Measurements from ENCODE around the gene VDAC1.

The VDAC1 gene

DNA sequence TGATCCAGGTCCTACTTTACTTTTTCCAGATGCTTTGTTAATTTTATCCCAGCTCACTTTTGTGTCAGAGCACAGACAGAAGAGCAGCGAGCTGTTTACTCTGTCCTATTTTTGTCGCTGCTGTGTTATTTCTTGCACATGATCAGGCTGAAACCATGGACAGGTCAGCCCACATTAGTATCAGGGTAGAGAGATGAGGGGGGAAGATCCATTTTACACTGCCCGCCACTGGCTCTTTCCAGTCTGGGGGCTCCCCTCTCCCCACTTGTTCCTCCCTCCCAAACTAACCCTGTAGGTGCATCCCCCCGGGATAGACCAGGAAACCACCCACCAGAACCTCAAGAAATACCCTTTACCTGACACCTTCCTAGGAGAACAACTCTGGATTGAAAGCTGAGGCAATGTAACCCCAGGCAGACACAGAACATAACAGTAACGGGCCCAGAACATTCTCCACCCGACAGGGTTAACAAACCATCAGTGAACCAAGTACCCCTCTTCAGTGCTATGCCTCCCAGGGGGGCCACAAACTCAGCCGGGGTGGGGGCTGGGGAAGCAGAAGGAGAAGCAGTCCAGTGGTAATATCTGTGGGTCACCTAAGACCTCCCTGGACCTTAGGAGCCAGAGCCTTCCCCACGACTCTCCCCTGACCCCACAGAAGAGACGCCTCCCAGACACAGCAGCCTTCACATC is 10.3 kb downstream of the VDAC1 start:
- Histone ChIP-seq H3K27me3 (ENCODE audit: control insufficient read depth, insufficient read depth, low read length) (no peaks in the 10 kb centered on the region), H3K36me3 (ENCODE audit: control insufficient read depth, low read depth, low read length) (peaks cover 19% of the 10 kb centered on the region), H3K9ac (ENCODE audit: low read length) (no peak overlapping the region), H3K4me1 (ENCODE audit: control insufficient read depth, low read depth, low read length) (peaks cover 18% of the 10 kb centered on the region), H3K9me3 (ENCODE audit: control insufficient read depth, low read depth, low read length) (no peaks in the 10 kb centered on the region), H3K27ac (ENCODE audit: low read length) (no peak overlapping the region), H3K4me3 (ENCODE audit: low read length) (no peak overlapping the region)

DNA sequence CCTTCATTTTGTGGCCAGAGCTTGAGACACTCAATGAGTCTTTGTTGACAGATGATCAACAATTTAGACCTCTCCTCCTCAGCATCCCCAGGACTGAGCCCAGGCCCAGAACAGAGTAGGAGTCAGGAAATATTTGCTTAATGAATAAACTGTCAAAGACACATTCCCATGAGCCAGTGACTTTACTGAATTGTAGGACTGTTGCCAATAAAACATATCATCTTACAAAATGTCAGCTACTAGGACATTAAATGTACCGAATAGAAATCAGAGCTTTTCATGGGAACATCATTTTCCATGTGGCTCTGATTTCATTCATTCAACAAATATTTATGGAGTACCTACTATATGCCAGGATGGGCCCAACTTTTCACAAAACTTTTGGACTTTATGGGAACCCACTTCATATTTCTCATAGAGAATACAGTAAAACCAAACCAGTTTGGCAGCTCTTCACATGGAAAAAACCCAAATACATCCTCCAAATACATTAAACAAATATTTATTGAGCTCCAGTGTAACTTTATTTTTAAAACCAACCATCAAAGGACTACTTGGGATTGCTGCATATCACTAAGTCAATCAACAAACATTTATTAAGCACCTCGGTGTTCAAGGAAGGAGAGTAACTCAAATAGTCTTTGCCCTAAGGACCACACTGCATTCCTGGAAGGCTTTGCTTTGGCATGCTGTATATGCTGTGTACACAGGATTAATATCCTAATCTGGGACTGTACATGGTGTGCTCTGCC is 11.4 kb downstream of the VDAC1 start:
- peaks cover 18% of the 10 kb centered on the region for H3K4me1 ChIP-seq (ENCODE audit: control insufficient read depth, low read depth, low read length)
- H3K4me3 ChIP-seq (ENCODE audit: low read length): no peak overlapping the region
- no peaks in the 10 kb centered on the region for H3K9me3 ChIP-seq (ENCODE audit: control insufficient read depth, low read depth, low read length)
- H3K27ac ChIP-seq (ENCODE audit: low read length): no peak overlapping the region
- peaks cover 28% of the 10 kb centered on the region for H3K36me3 ChIP-seq (ENCODE audit: control insufficient read depth, low read depth, low read length)
- no peak overlapping the region for H3K9ac ChIP-seq (ENCODE audit: low read length)
- no peaks in the 10 kb centered on the region for H3K27me3 ChIP-seq (ENCODE audit: control insufficient read depth, insufficient read depth, low read length)

DNA sequence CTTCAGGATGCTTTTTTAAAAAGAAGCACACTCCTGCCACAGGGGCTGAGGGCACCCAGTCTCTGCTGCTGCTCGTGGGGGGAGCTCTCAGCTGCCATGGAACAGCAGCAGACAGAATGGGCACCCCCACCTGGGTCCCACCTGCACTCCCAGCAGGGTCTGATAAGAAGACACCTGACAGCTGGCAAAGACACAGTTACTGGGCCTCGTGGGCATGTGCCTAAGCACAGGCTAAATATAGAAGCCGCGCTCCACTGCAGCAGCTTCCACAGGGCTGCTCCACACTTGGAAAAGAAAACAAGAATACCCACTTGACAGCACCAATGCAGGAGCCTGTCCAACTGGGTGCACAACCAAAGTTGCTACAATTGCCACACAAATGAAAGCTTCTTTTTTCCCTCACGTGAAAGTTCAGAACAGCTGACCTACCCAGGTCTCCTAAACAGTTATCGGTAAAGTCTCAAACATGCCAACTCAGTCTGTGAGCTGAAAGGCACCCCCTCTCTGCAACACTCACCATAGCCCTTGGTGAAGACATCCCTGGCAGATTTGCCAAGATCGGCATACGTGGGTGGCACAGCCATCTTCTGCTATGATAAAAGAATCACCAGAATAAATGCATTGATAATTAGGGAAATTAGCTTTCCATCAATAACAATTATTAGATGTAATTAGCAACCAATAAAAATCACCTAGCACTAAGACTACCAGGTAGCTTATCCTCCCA is 12.2 kb downstream of the VDAC1 start:
- Histone ChIP-seq H3K4me3 (ENCODE audit: low read length) (no peak overlapping the region), H3K9me3 (ENCODE audit: control insufficient read depth, low read depth, low read length) (no peaks in the 10 kb centered on the region), H3K27ac (ENCODE audit: low read length) (no peak overlapping the region)

DNA sequence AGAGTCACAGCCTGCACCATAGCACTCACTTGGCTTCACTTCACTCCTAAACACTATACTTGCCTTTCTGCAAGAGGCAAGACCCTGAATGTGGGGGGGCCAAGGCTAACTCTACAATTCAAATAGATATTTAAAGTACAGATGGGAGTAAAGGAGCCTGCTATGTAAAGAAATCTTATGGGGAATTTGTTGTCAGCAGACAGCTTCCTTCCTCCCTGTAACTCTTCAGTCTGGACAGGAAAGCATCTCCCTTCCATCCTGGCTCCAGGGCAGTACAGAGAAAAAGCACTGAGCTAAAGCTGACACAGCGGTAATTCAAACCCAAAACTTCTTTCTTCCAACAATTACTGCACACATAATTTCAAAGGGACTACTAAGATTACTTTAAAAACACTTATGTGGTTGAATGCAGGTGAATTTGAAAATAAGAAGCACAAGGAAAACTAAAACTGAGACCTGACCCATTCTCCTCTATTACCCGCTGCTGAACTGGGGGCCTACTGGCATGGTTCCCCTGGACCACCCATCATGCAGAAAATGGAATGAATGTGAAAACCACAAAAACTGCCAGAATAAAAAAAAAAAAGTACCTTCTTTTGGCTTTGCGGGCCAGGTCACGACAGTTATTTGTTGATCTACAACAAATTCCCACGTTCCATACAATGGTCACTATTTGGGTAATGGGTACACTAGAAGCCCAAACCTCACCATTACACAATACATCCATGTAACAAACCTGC is 13.4 kb downstream of the VDAC1 start:
- H3K9me3 ChIP-seq (ENCODE audit: control insufficient read depth, low read depth, low read length): no peaks in the 10 kb centered on the region
- peaks cover 16% of the 10 kb centered on the region for H3K4me1 ChIP-seq (ENCODE audit: control insufficient read depth, low read depth, low read length)
- H3K36me3 ChIP-seq (ENCODE audit: control insufficient read depth, low read depth, low read length): peaks cover 43% of the 10 kb centered on the region
- no peaks in the 10 kb centered on the region for H3K27me3 ChIP-seq (ENCODE audit: control insufficient read depth, insufficient read depth, low read length)
- no peak overlapping the region for H3K27ac ChIP-seq (ENCODE audit: low read length)
- H3K4me3 ChIP-seq (ENCODE audit: low read length): no peak overlapping the region
- no peak overlapping the region for H3K9ac ChIP-seq (ENCODE audit: low read length)

More for the DNA sequence above, 12.2 kb downstream of the VDAC1 start:
- no peak overlapping the region for H3K9ac ChIP-seq (ENCODE audit: low read length)
- no peaks in the 10 kb centered on the region for H3K27me3 ChIP-seq (ENCODE audit: control insufficient read depth, insufficient read depth, low read length)
- H3K4me1 ChIP-seq (ENCODE audit: control insufficient read depth, low read depth, low read length): peaks cover 18% of the 10 kb centered on the region
- peaks cover 32% of the 10 kb centered on the region for H3K36me3 ChIP-seq (ENCODE audit: control insufficient read depth, low read depth, low read length)

DNA sequence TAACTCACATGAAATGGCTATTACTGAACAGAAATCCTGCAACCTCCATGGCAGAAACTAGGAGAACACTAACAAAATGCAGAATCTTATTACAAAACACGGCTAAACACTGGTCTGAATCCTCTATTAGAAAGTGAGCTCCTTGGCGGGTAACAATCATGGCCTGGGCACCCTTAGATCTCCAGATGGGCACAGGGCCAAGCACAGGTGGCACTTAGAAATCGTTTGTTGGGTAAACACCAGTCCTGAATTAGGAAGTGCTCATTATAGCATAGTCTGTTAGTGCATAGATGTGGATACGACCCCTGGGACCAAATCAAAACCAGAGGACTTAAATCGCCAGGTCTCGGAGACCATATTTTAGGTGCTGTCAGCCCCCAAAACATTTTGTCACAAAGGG is 14.4 kb downstream of the VDAC1 start:
- H3K36me3 ChIP-seq (ENCODE audit: control insufficient read depth, low read depth, low read length): peaks cover 46% of the 10 kb centered on the region
- no peak overlapping the region for H3K4me3 ChIP-seq (ENCODE audit: low read length)
- no peaks in the 10 kb centered on the region for H3K27me3 ChIP-seq (ENCODE audit: control insufficient read depth, insufficient read depth, low read length)
- H3K4me1 ChIP-seq (ENCODE audit: control insufficient read depth, low read depth, low read length): peaks cover 6% of the 10 kb centered on the region
- no peaks in the 10 kb centered on the region for H3K9me3 ChIP-seq (ENCODE audit: control insufficient read depth, low read depth, low read length)
- H3K27ac ChIP-seq (ENCODE audit: low read length): no peak overlapping the region
- no peak overlapping the region for H3K9ac ChIP-seq (ENCODE audit: low read length)

DNA sequence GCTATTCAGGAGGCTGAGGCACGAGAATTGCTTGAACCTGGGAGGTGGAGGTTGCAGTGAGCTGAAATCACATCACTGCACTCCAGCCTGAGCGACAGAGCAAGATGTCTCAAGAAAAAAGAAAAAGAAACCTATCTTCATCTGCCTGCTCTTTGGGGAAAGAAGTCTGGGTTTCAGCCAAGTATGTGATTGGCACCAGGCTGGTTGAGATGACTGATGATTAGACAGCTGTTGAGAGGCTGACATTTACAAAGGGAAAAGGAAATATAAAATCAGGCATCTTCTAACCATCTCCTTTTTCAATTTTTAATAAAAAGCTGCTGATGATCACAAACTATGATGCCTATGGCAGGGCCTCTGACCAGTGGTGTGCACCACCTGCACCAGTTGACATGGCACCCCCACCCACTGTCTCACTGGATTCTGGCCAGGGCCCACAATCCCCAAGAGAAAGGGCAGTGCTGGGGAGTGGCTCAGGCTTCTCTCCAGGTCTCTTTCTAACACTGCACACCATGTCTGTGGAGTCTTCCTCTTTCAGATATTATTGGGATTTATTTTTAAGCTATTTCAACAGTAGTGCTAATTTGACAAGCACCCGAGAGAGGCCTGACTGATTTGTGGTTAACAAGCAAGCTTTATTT is 19.1 kb downstream of the VDAC1 start:
- no peak overlapping the region for H3K27ac ChIP-seq (ENCODE audit: low read length)
- H3K4me3 ChIP-seq (ENCODE audit: low read length): no peak overlapping the region
- peaks cover 59% of the 10 kb centered on the region for H3K36me3 ChIP-seq (ENCODE audit: control insufficient read depth, low read depth, low read length)
- H3K4me1 ChIP-seq (ENCODE audit: control insufficient read depth, low read depth, low read length): no peaks in the 10 kb centered on the region
- no peak overlapping the region for H3K9ac ChIP-seq (ENCODE audit: low read length)
- H3K27me3 ChIP-seq (ENCODE audit: control insufficient read depth, insufficient read depth, low read length): no peaks in the 10 kb centered on the region
- no peaks in the 10 kb centered on the region for H3K9me3 ChIP-seq (ENCODE audit: control insufficient read depth, low read depth, low read length)

DNA sequence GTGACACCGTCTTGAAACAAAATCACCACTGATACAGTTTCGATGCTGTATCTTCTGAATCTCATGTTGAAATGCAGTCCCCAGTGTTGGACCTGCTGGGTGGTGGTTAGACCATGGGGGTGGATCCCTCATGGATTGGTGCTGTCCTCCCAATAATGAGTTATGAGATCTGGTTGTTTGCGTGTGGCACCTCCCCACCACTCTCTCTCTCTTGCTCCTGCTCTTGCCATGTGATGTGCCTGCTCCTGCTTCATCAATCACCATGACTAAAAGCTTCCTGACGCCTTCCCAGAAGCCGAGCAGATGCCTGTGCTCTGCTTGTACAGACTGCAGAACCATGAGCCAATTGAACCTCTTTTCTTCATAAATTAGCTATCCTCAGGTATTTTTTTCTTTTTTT is 21.1 kb downstream of the VDAC1 start:
- Histone ChIP-seq H3K4me1 (ENCODE audit: control insufficient read depth, low read depth, low read length) (no peaks in the 10 kb centered on the region), H3K27me3 (ENCODE audit: control insufficient read depth, insufficient read depth, low read length) (no peaks in the 10 kb centered on the region), H3K9me3 (ENCODE audit: control insufficient read depth, low read depth, low read length) (no peaks in the 10 kb centered on the region), H3K4me3 (ENCODE audit: low read length) (no peak overlapping the region), H3K9ac (ENCODE audit: low read length) (no peak overlapping the region), H3K36me3 (ENCODE audit: control insufficient read depth, low read depth, low read length) (peaks cover 55% of the 10 kb centered on the region), H3K27ac (ENCODE audit: low read length) (no peak overlapping the region)

DNA sequence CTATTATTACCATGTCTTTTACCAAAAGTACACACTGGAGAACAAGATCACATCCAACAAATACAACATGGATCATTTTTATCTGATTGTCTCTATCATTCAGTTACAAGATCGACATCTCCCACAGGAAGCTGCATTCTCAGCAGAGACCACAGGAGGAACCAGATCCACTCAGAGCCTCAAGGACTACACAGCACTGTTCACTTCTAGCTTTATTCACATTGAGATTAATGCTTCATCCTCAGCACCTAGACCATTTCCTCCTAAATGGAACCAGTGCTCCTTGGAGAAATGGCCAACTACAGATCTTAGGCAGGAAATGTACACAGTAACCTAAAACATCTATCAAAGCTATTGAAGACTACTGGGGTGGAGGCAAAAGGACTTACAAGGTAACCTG is 23.1 kb downstream of the VDAC1 start:
- no peaks in the 10 kb centered on the region for H3K27me3 ChIP-seq (ENCODE audit: control insufficient read depth, insufficient read depth, low read length)
- no peaks in the 10 kb centered on the region for H3K4me1 ChIP-seq (ENCODE audit: control insufficient read depth, low read depth, low read length)
- H3K9ac ChIP-seq (ENCODE audit: low read length): no peak overlapping the region
- no peak overlapping the region for H3K4me3 ChIP-seq (ENCODE audit: low read length)
- H3K9me3 ChIP-seq (ENCODE audit: control insufficient read depth, low read depth, low read length): no peaks in the 10 kb centered on the region
- H3K27ac ChIP-seq (ENCODE audit: low read length): no peak overlapping the region
- H3K36me3 ChIP-seq (ENCODE audit: control insufficient read depth, low read depth, low read length): peaks cover 49% of the 10 kb centered on the region

DNA sequence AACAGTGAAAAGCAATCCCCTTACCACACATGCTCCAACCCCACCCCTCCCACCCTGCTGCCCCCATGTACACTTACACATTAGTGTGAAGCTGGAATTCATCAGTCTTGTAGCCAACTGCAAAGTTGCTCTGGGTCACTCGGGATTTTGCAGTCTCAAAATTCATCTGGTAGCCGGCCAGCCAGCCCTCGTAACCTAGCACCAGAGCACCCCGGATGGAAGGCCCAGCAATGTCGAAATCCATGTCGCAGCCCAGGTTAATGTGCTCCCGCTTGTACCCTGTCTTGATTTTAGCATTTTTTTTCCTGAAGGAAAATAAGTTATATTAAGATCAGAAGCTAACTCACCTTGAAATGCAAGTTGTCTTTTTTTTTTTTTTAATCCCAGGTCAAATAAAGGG is 24.1 kb downstream of the VDAC1 start:
- H3K4me1 ChIP-seq (ENCODE audit: control insufficient read depth, low read depth, low read length): no peaks in the 10 kb centered on the region
- no peak overlapping the region for H3K27ac ChIP-seq (ENCODE audit: low read length)
- no peaks in the 10 kb centered on the region for H3K9me3 ChIP-seq (ENCODE audit: control insufficient read depth, low read depth, low read length)
- no peaks in the 10 kb centered on the region for H3K27me3 ChIP-seq (ENCODE audit: control insufficient read depth, insufficient read depth, low read length)
- H3K36me3 ChIP-seq (ENCODE audit: control insufficient read depth, low read depth, low read length): peaks cover 50% of the 10 kb centered on the region
- H3K4me3 ChIP-seq (ENCODE audit: low read length): no peak overlapping the region
- no peak overlapping the region for H3K9ac ChIP-seq (ENCODE audit: low read length)

DNA sequence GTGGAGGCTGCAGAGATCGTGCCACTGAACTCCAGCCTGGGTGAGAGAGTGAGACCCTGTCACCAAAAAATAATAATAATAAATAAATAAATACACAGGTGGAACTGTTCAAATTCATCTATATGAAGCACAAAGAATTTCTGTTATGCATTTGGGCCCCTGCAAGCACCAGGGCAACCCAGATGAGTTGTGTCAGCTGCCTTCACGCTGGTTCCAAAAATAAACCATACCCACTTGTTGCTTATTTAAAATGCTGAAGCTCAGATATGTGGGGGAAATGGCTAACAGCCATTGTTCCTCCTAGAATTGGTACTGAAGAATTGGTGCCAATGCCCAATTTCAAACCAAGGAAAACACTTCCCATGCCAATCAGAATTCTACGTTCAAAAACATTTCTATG is 25.8 kb downstream of the VDAC1 start:
- Histone ChIP-seq H3K9ac (ENCODE audit: low read length) (no peak overlapping the region), H3K36me3 (ENCODE audit: control insufficient read depth, low read depth, low read length) (peaks cover 56% of the 10 kb centered on the region), H3K27me3 (ENCODE audit: control insufficient read depth, insufficient read depth, low read length) (no peaks in the 10 kb centered on the region), H3K27ac (ENCODE audit: low read length) (no peak overlapping the region), H3K4me1 (ENCODE audit: control insufficient read depth, low read depth, low read length) (no peaks in the 10 kb centered on the region), H3K9me3 (ENCODE audit: control insufficient read depth, low read depth, low read length) (no peaks in the 10 kb centered on the region), H3K4me3 (ENCODE audit: low read length) (no peak overlapping the region)

DNA sequence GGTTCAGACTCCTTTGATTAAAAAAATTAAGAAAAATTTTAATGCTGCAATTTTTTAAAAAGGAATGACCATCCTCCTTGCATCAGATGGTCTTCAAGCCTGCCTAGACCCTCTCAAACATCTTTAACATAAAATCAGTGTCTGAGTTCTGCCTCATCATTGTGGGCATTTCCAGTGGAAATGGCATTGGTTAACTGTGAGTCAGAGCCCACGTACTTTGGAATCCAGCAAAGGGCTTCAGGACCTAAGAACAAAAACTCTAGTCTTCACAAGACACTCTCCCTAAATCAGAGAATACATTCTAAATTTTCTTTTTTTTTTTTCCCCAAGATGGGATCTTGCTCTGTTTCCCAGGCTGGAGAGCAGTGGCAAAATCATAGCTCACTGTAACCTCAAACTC is 26.9 kb downstream of the VDAC1 start:
- H3K9ac ChIP-seq (ENCODE audit: low read length): no peak overlapping the region
- H3K4me1 ChIP-seq (ENCODE audit: control insufficient read depth, low read depth, low read length): no peaks in the 10 kb centered on the region
- H3K4me3 ChIP-seq (ENCODE audit: low read length): no peak overlapping the region
- no peaks in the 10 kb centered on the region for H3K9me3 ChIP-seq (ENCODE audit: control insufficient read depth, low read depth, low read length)
- H3K36me3 ChIP-seq (ENCODE audit: control insufficient read depth, low read depth, low read length): peaks cover 62% of the 10 kb centered on the region
- H3K27me3 ChIP-seq (ENCODE audit: control insufficient read depth, insufficient read depth, low read length): no peaks in the 10 kb centered on the region
- H3K27ac ChIP-seq (ENCODE audit: low read length): no peak overlapping the region

Measured in iPS-18a (cell line).